GM19395 (cell line): Measurements from ENCODE around the gene INHBE.

Experiments
- ATAC-seq: cut with Tn5 transposase; IDR thresholded peaks from one replicate; pipeline ENCODE4 v1.9.1; 2021; ENCODE audit warnings: mild to moderate bottlenecking, moderate library complexity; ENCODE audit not compliant: unreplicated experiment

The INHBE gene

GRCh38 chr12:57460468-57460784, 5.3 kb downstream of the INHBE start:
- no peak for ATAC-seq

GRCh38 chr12:57460841-57461275, 5.8 kb downstream of the INHBE start:
- ATAC-seq = no peak

- ATAC-seq = no peak
These were observed 6.3 kb downstream of the INHBE start for GRCh38 chr12:57461276-57461916.

DNA sequence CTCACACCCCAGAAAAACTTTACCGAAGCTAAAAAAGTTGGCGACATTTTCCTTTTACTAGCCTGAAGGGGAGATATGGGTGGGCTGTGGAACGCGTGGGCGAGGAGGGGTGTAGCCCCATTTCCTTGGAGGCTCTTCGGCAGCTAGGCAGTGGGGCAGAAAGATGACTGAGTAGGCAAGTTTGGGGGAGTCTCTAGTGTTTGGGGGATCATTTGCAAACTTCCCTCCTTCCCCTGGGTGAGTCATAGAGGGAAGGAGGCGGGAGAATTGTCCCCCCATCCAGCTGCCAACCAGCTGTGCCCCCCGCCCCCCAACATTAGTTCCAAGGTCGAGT, 6.8 kb downstream of the INHBE start:
- ATAC-seq = no peak

DNA sequence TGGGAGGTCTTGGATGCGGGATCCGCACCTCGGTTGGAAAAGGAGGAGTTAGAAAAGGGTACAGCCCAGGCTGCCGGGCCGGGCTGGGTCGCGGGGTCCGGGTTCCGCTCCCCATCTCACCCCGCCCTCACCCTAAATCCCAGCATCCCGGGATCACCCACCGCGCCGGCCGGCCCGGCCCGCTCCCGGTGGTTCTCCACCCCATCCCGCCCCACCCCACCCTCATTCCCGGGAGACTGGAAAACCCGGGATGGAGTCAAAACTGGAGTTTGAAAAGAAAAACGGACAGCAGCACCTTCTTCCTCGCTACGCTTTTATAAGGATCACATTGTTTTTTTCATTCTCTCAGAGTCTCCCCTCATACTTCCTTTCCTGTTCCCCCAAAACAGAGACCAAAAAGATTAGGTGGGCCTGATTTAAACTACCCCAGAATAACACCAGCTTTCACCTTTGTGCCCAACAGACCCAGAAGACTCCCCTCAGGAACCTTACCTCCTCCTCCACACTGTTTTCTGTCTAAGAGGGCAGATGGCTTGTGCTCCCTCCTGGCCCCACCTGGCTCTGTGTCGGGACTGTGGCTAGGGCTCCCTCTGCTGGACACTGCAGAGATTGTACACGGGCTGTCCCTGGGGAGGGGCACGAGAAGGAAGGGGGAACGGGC, 7.3 kb downstream of the INHBE start:
- peak; percentile 72 for ATAC-seq

GRCh38 chr12:57462912-57463253, 7.8 kb downstream of the INHBE start:
- ATAC-seq = peak; percentile 3

GRCh38 chr12:57464569-57464968, 9.5 kb downstream of the INHBE start:
- no peak for ATAC-seq

GRCh38 chr12:57465030-57465746, 10.1 kb downstream of the INHBE start:
- ATAC-seq = no peak

GRCh38 chr12:57465747-57466505, 10.8 kb downstream of the INHBE start:
- no peak for ATAC-seq

- no peak for ATAC-seq
These were observed 12.2 kb downstream of the INHBE start for GRCh38 chr12:57467212-57467874.

GRCh38 chr12:57467915-57468314, 12.8 kb downstream of the INHBE start:
- ATAC-seq = no peak

DNA sequence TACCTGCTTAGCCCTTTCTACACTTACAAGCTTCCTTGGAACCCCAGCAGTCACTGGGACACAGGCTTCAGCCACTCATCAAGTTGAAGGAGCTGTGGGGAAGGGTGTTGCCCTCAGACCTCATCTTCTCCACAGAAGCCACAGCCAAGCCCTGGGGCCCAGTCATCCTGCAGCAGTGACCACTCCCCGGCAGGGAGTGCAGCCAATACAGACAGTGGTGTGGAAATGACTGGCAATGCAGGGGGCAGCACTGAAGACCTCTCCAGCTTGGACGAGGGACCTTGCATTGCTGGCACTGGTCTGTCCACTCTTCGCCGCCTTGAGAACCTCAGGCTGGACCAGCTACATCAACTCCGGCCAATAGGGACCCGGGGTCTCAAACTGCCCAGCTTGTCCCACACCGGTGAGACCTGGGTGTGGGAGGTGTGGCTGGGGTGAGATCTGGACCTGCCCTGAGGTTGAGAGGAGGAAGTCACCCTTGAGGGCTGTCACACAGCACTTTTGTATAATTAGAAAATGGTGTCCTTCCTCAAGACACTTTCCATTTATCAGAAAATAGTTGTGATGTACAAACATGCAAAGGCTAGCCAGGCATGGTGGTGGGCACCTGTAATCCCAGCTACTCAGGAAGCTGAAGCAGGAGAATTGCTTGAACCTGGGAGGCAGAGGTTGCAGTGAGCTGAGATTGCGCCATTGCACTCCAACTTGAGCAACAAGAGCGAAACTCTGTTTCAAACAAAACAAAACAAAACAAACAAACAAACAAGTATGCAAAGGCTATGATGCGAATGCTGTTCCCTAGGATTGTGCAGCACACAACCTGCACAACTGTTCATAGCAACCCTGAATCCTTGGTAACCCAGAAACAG, 14.4 kb downstream of the INHBE start:
- ATAC-seq = no peak

GRCh38 chr12:57470286-57470969, 15.3 kb downstream of the INHBE start:
- ATAC-seq = no peak

- no peak for ATAC-seq
These were observed 16.0 kb downstream of the INHBE start for GRCh38 chr12:57470970-57471656.

DNA sequence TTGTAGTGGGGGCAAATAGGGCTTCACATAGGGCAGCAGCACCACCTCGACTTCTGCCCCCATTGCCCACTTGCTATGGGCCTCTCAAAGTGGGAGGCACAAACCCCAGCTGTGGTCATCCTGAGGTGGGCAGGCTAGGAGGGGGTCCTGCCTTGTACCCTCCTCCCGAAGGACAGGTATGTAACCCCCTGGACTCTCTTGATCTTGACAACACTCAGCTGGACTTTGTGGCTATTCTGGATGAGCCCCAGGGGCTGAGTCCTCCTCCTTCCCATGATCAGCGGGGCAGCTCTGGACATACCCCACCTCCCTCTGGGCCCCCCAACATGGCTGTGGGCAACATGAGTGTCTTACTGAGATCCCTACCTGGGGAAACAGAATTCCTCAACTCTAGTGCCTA, 16.6 kb downstream of the INHBE start:
- ATAC-seq = no peak

- ATAC-seq = no peak
These were observed 17.3 kb downstream of the INHBE start for GRCh38 chr12:57472391-57472790.

- no peak for ATAC-seq
These were observed 18.3 kb downstream of the INHBE start for GRCh38 chr12:57473392-57473791.

- ATAC-seq = no peak
These were observed 18.8 kb downstream of the INHBE start for GRCh38 chr12:57473886-57474285.

- ATAC-seq = no peak
These were observed 19.3 kb downstream of the INHBE start for GRCh38 chr12:57474430-57474829.
